IMR-90 (cell line): ENCODE data around the gene PZP.

Source experiments
- BHLHE40 ChIP-seq: fragments of 150-350 bp; IDR thresholded peaks from 2 replicates; pipeline ENCODE4 v1.6.1; 2016; ENCODE audit warnings: mild to moderate bottlenecking, low read depth, low read length
- CEBPB ChIP-seq: IDR thresholded peaks from 2 replicates; pipeline ENCODE4 v1.6.1; 2012; ENCODE audit warnings: low read depth, low read length, improper control_type of control experiment
- CHD1 ChIP-seq: IDR thresholded peaks from 2 replicates; pipeline ENCODE4 v1.6.1; 2012; ENCODE audit warnings: low read depth, low read length, improper control_type of control experiment
- CTCF ChIP-seq: conservative IDR thresholded peaks from 2 replicates; pipeline ENCODE4 v1.5.1; 2012; ENCODE audit warnings: mild to moderate bottlenecking, low read depth, low read length, improper control_type of control experiment
- ELK1 ChIP-seq: fragments of 150-350 bp; IDR thresholded peaks from 2 replicates; pipeline ENCODE4 v1.6.1; 2016; ENCODE audit warnings: low read depth, mild to moderate bottlenecking, low read length, moderate library complexity, borderline replicate concordance
- MAFK ChIP-seq: IDR thresholded peaks from 2 replicates; pipeline ENCODE4 v1.6.1; 2012; ENCODE audit warnings: low read depth, low read length, improper control_type of control experiment
- MXI1 ChIP-seq: IDR thresholded peaks from 2 replicates; pipeline ENCODE4 v1.6.1; 2012; ENCODE audit warnings: low read depth, mild to moderate bottlenecking, low read length, moderate library complexity, borderline replicate concordance
- POLR2A ChIP-seq: IDR thresholded peaks from 2 replicates; pipeline ENCODE4 v1.6.1; 2012; ENCODE audit warnings: mild to moderate bottlenecking, low read depth, low read length
- RAD21 ChIP-seq: IDR thresholded peaks from 2 replicates; pipeline ENCODE4 v1.6.1; 2012; ENCODE audit warnings: low read length, improper control_type of control experiment
- RCOR1 ChIP-seq: IDR thresholded peaks from 2 replicates; pipeline ENCODE4 v1.6.1; 2012; ENCODE audit warnings: mild to moderate bottlenecking, low read length, improper control_type of control experiment; ENCODE audit not compliant: insufficient replicate concordance
- RFX5 ChIP-seq: IDR thresholded peaks from 2 replicates; pipeline ENCODE4 v1.8.0; 2012; ENCODE audit warnings: low read depth, mild to moderate bottlenecking, low read length, moderate library complexity
- SMC3 ChIP-seq: fragments of 150-350 bp; IDR thresholded peaks from 2 replicates; pipeline ENCODE4 v1.6.1; 2016; ENCODE audit warnings: low read depth, mild to moderate bottlenecking, antibody characterized with exemption, low read length, moderate library complexity
- USF2 ChIP-seq: fragments of 150-350 bp; IDR thresholded peaks from 2 replicates; pipeline ENCODE4 v1.6.1; 2017; ENCODE audit warnings: mild to moderate bottlenecking, antibody characterized with exemption, low read length, low read depth

- TF ChIP-seq POLR2A (no peak), CTCF (no peak), RCOR1 (no peak), RFX5 (no peak), MXI1 (no peak), BHLHE40 (no peak), ELK1 (no peak), CHD1 (no peak), RAD21 (no peak), USF2 (no peak), SMC3 (no peak), MAFK (no peak), CEBPB (no peak)
Observed at GRCh38 chr12:9113296-9113986, 94.8 kb downstream of the PZP start.
